Ovary (tissue), 3 donors: ENCODE data around the gene TSPOAP1.

Experiments
- EP300 ChIP-seq: sonication (generic); formaldehyde crosslinking; IDR thresholded peaks from one replicate; pipeline ENCODE4 v1.6.1; 2017; ENCODE audit warnings: antibody characterized with exemption
- TF ChIP-seq, protein P1 (sequence below), 3 donors: fragments of 450-650 bp in 2 of 3; fragments of 200-600 bp in 1 of 3; IDR thresholded peaks; one replicate each; pipeline versions ENCODE4 v1.5.1 to v1.8.0; 2016 to 2022; ENCODE audit warnings: antibody characterized with exemption in 3 of 3, mild to moderate bottlenecking in 1 of 3
- donor health status: DM: no; HTN: no; CAD: no.

DNA sequence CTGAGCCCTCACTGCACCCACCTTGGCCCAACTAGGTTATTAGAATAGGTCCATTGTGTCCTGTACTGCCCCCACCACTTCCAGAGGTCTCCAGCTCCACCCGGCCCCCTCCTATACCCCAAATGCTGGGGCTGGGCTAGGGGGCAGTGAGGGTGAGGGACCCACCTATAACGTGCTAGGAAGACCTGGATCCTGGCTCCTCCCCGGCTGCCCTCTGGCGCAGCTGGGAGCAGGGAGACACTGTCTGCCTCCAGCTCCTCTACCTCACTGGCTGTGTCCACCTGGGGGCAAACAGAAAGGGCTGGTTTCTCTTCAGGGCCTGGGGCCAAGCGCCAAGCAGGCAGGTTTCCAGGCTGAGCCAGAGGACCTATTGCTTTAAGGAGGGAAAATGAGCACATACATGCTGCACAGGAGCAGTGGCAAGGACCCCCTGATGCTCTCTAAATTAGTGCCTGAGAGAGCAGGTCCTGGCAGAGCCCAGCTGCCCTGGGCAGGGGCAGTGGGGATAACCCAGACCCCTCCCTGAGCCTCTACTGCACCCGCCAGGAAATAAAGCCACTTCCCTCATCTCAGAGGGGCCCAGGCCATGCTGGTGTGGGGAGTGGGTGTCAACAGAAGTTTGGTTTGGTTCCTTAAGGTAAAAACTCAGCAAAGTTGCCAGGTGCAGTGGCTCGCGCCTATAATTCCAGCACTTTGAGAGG, 12.2 kb downstream of the TSPOAP1 start:
- TF ChIP-seq, protein P1, sequence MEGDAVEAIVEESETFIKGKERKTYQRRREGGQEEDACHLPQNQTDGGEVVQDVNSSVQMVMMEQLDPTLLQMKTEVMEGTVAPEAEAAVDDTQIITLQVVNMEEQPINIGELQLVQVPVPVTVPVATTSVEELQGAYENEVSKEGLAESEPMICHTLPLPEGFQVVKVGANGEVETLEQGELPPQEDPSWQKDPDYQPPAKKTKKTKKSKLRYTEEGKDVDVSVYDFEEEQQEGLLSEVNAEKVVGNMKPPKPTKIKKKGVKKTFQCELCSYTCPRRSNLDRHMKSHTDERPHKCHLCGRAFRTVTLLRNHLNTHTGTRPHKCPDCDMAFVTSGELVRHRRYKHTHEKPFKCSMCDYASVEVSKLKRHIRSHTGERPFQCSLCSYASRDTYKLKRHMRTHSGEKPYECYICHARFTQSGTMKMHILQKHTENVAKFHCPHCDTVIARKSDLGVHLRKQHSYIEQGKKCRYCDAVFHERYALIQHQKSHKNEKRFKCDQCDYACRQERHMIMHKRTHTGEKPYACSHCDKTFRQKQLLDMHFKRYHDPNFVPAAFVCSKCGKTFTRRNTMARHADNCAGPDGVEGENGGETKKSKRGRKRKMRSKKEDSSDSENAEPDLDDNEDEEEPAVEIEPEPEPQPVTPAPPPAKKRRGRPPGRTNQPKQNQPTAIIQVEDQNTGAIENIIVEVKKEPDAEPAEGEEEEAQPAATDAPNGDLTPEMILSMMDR (IDR thresholded peaks at IDR 0.05) = no peak
- no peak for TF ChIP-seq EP300
